Hepatocyte (in vitro differentiated cells): ENCODE results near the gene NPAS3. TPM values are rescaled to one million over a fixed set of nuclear protein-coding genes. Genes with fewer than 3 reads are reported as not detected.

Source experiments
- DNase-seq: peaks from one replicate; pipeline ENCODE4 v3.0.0-alpha.2; 2016; ENCODE audit warnings: low spot score
- H2AFZ ChIP-seq: fragments of 200-600 bp; sonication (generic); 2 replicates; pipeline ENCODE4 v1.6.0; 2016; ENCODE audit warnings: antibody characterized with exemption, mild to moderate bottlenecking
- H3K27ac ChIP-seq: fragments of 200-600 bp; sonication (generic); 2 replicates; pipeline ENCODE4 v1.5.1; 2016; ENCODE audit warnings: mild to moderate bottlenecking
- H3K27me3 ChIP-seq: fragments of 200-600 bp; sonication (generic); 2 replicates; pipeline ENCODE4 v1.6.1; 2016
- H3K36me3 ChIP-seq: fragments of 200-600 bp; sonication (generic); replicated peaks from 2 replicates; pipeline ENCODE4 v1.5.1; 2016; ENCODE audit warnings: low read depth; ENCODE audit not compliant: insufficient read depth
- H3K4me1 ChIP-seq: fragments of 200-600 bp; sonication (generic); 2 replicates; pipeline ENCODE4 v1.5.1; 2016; ENCODE audit warnings: mild to moderate bottlenecking, moderate library complexity; ENCODE audit not compliant: insufficient read depth
- H3K4me2 ChIP-seq: fragments of 200-600 bp; sonication (generic); 2 replicates; pipeline ENCODE4 v1.6.0; 2016
- H3K4me3 ChIP-seq: fragments of 200-600 bp; sonication (generic); 2 replicates; pipeline ENCODE4 v1.5.1; 2016; ENCODE audit warnings: mild to moderate bottlenecking
- H3K79me2 ChIP-seq: fragments of 200-600 bp; sonication (generic); 2 replicates; pipeline ENCODE4 v1.6.0; 2017; ENCODE audit warnings: mild to moderate bottlenecking
- H3K9me2 ChIP-seq: fragments of 200-600 bp; sonication (generic); replicated peaks from 2 replicates; pipeline ENCODE4 v1.6.0; 2017; ENCODE audit warnings: mild to moderate bottlenecking; ENCODE audit not compliant: insufficient read depth
- H3K9me3 ChIP-seq: fragments of 200-600 bp; sonication (generic); 2 replicates; pipeline ENCODE4 v1.5.1; 2016; ENCODE audit warnings: low read depth, mild to moderate bottlenecking
- H4K20me1 ChIP-seq: fragments of 200-600 bp; sonication (generic); 2 replicates; pipeline ENCODE4 v1.6.0; 2016; ENCODE audit warnings: mild to moderate bottlenecking; ENCODE audit not compliant: insufficient read depth, poor library complexity, severe bottlenecking
- EZH2 ChIP-seq: fragments of 200-600 bp; sonication (generic); IDR thresholded peaks from 2 replicates; pipeline ENCODE4 v1.6.1; 2016; ENCODE audit warnings: antibody characterized with exemption, mild to moderate bottlenecking, borderline replicate concordance
- EZH2phosphoT487 ChIP-seq: fragments of 200-600 bp; sonication (generic); IDR thresholded peaks from one replicate; pipeline ENCODE4 v1.6.1; 2018; ENCODE audit warnings: antibody characterized with exemption, mild to moderate bottlenecking, low read depth, moderate library complexity; ENCODE audit not compliant: unreplicated experiment, severe bottlenecking
- WGBS: methylation state at CpG from one replicate; pipeline ENCODE4 v1.1.6; 2016; ENCODE audit warnings: low lambda C conversion rate; ENCODE audit errors: missing lambda C conversion rate; 5-methylcytosine and 5-hydroxymethylcytosine counted together
- polyA plus RNA-seq: library from polyadenylated mRNA; unstranded; fragments of >200 nt; fragmentation: Nextera tagmentation; extraction: Ambion mirVana; gene quantifications from 2 replicates; pipeline ENCODE4 v1.2.1, GENCODE V29; 2016
- total RNA-seq: library from RNA; depleted of rRNA; stranded (reverse); fragments of >200 nt; gene quantifications from 2 replicates; pipeline ENCODE4 v1.2.3, GENCODE V29; 2014
- TF ChIP-seq, protein P1 (sequence below): fragments of 200-600 bp; sonication (generic); IDR thresholded peaks from 2 replicates; pipeline ENCODE4 v1.5.1; 2016; ENCODE audit warnings: antibody characterized with exemption, mild to moderate bottlenecking; ENCODE audit not compliant: poor library complexity

Gene NPAS3
- total and polyA plus RNA-seq, 2 experiments from 2014 or later = 0.11 to 1.1 TPM

DNA sequence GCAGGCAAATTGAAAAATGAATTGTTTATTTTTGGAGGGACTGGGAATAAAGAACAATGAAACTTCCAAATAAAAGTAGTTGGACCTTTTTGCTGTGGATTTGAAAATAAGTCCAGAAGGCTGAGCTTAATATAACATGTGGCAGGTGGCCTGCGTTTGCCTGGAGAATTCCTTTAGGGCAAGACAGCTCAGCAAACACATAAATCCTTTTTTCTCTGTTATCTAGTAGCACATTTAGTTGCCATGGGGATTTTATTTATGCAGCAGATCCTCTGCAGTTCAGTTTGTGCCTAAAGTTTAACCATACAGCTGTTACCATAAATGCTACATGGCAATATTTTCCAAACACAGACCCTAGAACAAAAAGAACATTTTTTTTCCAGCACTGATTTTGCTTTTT lies 180.0 kb downstream of the NPAS3 start:
- TF ChIP-seq EZH2 (no peak), EZH2phosphoT487 (no peak)
- TF ChIP-seq, protein P1, sequence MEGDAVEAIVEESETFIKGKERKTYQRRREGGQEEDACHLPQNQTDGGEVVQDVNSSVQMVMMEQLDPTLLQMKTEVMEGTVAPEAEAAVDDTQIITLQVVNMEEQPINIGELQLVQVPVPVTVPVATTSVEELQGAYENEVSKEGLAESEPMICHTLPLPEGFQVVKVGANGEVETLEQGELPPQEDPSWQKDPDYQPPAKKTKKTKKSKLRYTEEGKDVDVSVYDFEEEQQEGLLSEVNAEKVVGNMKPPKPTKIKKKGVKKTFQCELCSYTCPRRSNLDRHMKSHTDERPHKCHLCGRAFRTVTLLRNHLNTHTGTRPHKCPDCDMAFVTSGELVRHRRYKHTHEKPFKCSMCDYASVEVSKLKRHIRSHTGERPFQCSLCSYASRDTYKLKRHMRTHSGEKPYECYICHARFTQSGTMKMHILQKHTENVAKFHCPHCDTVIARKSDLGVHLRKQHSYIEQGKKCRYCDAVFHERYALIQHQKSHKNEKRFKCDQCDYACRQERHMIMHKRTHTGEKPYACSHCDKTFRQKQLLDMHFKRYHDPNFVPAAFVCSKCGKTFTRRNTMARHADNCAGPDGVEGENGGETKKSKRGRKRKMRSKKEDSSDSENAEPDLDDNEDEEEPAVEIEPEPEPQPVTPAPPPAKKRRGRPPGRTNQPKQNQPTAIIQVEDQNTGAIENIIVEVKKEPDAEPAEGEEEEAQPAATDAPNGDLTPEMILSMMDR = no peak
- Histone ChIP-seq H2AFZ (no peak overlapping the region), H3K4me3 (no peak overlapping the region), H3K9me3 (no peaks in the 10 kb centered on the region), H3K79me2 (no peaks in the 10 kb centered on the region), H3K27ac (no peak overlapping the region), H3K36me3 (no peaks in the 10 kb centered on the region), H3K27me3 (no peaks in the 10 kb centered on the region), H3K4me2 (no peak overlapping the region), H4K20me1 (no peaks in the 10 kb centered on the region), H3K9me2 (no peaks in the 10 kb centered on the region), H3K4me1 (no peaks in the 10 kb centered on the region)
- DNase-seq = peak; percentile 26
- WGBS = 3% methylated on average over 1 of the region's 1 CpG

DNA sequence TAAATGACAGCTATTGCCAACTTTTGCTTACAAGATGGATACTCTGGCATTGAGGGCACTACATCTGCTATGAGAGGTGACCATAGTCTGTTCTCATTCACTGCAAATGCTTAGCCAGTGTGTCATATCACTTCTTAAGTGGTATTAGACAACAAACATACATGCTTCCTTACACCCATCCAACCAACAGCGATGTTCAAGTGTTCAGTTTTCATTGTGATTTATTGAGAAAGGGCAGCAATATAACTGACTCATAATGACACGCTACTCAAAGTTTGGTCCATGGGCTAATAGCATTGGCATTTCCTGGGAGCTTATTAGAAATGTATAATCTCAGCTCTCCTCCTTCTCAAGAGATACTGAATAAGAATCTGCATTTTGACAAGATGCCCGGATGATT lies 181.7 kb downstream of the NPAS3 start:
- Histone ChIP-seq H3K27me3 (no peaks in the 10 kb centered on the region), H3K4me1 (no peaks in the 10 kb centered on the region), H3K4me3 (no peak overlapping the region), H3K79me2 (no peaks in the 10 kb centered on the region), H3K9me2 (no peaks in the 10 kb centered on the region), H3K36me3 (no peaks in the 10 kb centered on the region), H2AFZ (no peak overlapping the region), H3K4me2 (no peak overlapping the region), H3K27ac (no peak overlapping the region), H3K9me3 (no peaks in the 10 kb centered on the region), H4K20me1 (no peaks in the 10 kb centered on the region)
- WGBS = 78% methylated on average over 3 of the region's 3 CpGs
- TF ChIP-seq EZH2 (no peak), EZH2phosphoT487 (no peak)
- TF ChIP-seq, protein P1 = no peak
- no peak for DNase-seq

DNA sequence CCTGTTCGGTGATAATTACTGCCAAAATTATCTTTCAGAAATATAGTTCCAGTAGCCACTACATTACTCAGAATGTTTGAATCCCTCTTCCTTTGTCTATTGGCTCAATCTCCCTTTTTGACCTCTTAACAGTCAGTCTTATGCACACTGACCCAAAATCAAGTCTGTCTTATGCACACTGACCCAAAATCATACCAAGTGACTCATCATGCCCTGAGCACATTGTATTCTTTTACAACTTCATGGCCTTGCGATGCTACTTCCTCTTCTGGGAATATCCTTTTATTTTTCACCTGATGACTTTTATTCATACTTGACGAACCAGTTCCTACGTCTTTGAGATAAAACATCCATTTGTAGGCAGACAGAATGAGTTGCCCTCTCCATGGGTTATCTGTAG lies 182.3 kb downstream of the NPAS3 start:
- TF ChIP-seq EZH2 (no peak), EZH2phosphoT487 (no peak)
- TF ChIP-seq, protein P1 = no peak
- H3K36me3 ChIP-seq = no peaks in the 10 kb centered on the region
- H3K27me3 ChIP-seq = no peaks in the 10 kb centered on the region
- no peaks in the 10 kb centered on the region for H3K4me1 ChIP-seq
- H3K4me3 ChIP-seq = no peak overlapping the region
- H3K9me2 ChIP-seq = no peaks in the 10 kb centered on the region
- H4K20me1 ChIP-seq = no peaks in the 10 kb centered on the region
- no peak overlapping the region for H3K27ac ChIP-seq
- H3K4me2 ChIP-seq = no peak overlapping the region
- H3K9me3 ChIP-seq = no peaks in the 10 kb centered on the region
- WGBS = 85% methylated on average over 4 of the region's 4 CpGs
- H2AFZ ChIP-seq = no peak overlapping the region
- DNase-seq = no peak
- no peaks in the 10 kb centered on the region for H3K79me2 ChIP-seq

DNA sequence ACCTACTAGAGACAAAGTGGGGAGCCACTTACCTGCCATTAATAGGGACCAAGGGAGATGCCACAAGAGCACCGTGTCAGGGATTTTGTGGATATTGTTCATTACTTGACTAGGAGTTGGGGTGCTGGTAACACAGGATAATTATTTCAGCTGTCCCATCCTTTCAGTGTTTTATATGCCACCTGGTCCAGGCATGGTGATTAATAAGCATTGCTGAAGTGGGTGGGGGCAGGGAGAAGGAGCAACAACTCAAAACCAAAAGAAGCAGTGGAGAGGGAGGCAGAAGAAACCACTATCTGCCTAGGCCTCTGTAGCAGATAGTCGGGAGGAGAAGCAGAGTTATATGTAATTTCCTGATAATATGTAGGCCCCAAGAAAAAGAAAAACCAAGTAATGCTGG lies 184.6 kb downstream of the NPAS3 start:
- Histone ChIP-seq H3K79me2 (no peaks in the 10 kb centered on the region), H3K9me2 (no peaks in the 10 kb centered on the region), H3K4me3 (no peak overlapping the region), H3K9me3 (no peaks in the 10 kb centered on the region), H3K36me3 (no peaks in the 10 kb centered on the region), H3K27me3 (no peaks in the 10 kb centered on the region), H3K27ac (no peak overlapping the region), H3K4me2 (no peak overlapping the region), H3K4me1 (no peaks in the 10 kb centered on the region), H2AFZ (no peak overlapping the region), H4K20me1 (no peaks in the 10 kb centered on the region)
- TF ChIP-seq, protein P1 = no peak
- TF ChIP-seq EZH2phosphoT487 = no peak
- TF ChIP-seq EZH2 = no peak
- no peak for DNase-seq
- 91% methylated on average over 2 of the region's 2 CpGs for WGBS
